SK-N-MC (cell line): ENCODE measurements around the gene CYB5D1.

Source experiments
- EZH2 ChIP-seq: fragments of 200-600 bp; sonication (generic); IDR thresholded peaks from one replicate; pipeline ENCODE4 v1.6.1; 2017; ENCODE audit warnings: antibody characterized with exemption
- POLR2AphosphoS5 ChIP-seq: IDR thresholded peaks from 2 replicates; pipeline ENCODE4 v1.6.1; 2012; ENCODE audit warnings: mild to moderate bottlenecking, low read depth, low read length, borderline replicate concordance

- TF ChIP-seq EZH2, result no peak
- no peak for TF ChIP-seq POLR2AphosphoS5
These were observed 31.6 kb downstream of the CYB5D1 start for GRCh38 chr17:7889166-7889955.
